ENCODE measurements around the gene LDLRAD4.

GRCh38 chr18:13589943-13590342 lies 371.4 kb downstream of the LDLRAD4 start:
- no peak for TF ChIP-seq POLR2AphosphoS5 (IDR thresholded peaks at IDR 0.05; ENCODE audit: borderline replicate concordance, low read depth, low read length)
- TF ChIP-seq EZH2 (IDR thresholded peaks at IDR 0.05) = no peak
- no peak for TF ChIP-seq FOXP2 (optimal IDR thresholded peaks at IDR 0.05; ENCODE audit: control extremely low read depth, extremely low read length, insufficient read depth)

All from SK-N-MC (cell line).